IMR-90 (cell line): Measurements from ENCODE around the gene PPP1R12C. TPM values are rescaled to one million over a fixed set of nuclear protein-coding genes. Genes with fewer than 3 reads are reported as not detected.

Experiments
- ATAC-seq: fragments of 200-7000 bp; cut with Tn5 transposase; 2 replicates; pipeline ENCODE4 v1.9.1; 2020; ENCODE audit warnings: low read depth, mild to moderate bottlenecking, moderate library complexity
- BruUV-seq: library from RNA; stranded (reverse); fragments of 400-500 nt; replicated peaks from 2 replicates; lab custom pipeline; 2021; lab: Mats Ljungman, UMichigan
- CTCF ChIA-PET: fragments of 300-600 bp; formaldehyde crosslinking; extraction: SDS; loops from one replicate; lab custom pipeline; 2021; ENCODE audit warnings: antibody characterized with exemption; lab: Yijun Ruan, JAX
- POLR2A ChIA-PET: fragments of 300-600 bp; sonication (Branson Sonifier 250); formaldehyde crosslinking; loops from one replicate; lab custom pipeline; 2022; ENCODE audit warnings: antibody characterized with exemption; ENCODE audit not compliant: unreplicated experiment; lab: Charles Lee
- DNase-seq: peaks from one replicate; pipeline ENCODE4 v3.0.0; 2013
- H2AFZ ChIP-seq: replicated peaks from 2 replicates; pipeline ENCODE3; 2013; ENCODE audit warnings: low read length, mild to moderate bottlenecking; ENCODE audit not compliant: poor library complexity
- H2AK5ac ChIP-seq: 2 replicates; pipeline ENCODE4 v1.6.1; 2013; ENCODE audit warnings: low read depth, low read length, inconsistent platforms
- H2AK9ac ChIP-seq: replicated peaks from 2 replicates; pipeline ENCODE3; 2013; ENCODE audit warnings: mild to moderate bottlenecking, low read depth, low read length, moderate library complexity; ENCODE audit not compliant: poor library complexity
- H2BK120ac ChIP-seq: 2 replicates; pipeline ENCODE4 v1.6.1; 2013; ENCODE audit warnings: low read depth, low read length, inconsistent platforms
- H2BK15ac ChIP-seq: 3 replicates; pipeline ENCODE4 v1.6.1; 2013; ENCODE audit warnings: low read depth, low read length, inconsistent platforms
- H2BK20ac ChIP-seq: 2 replicates; pipeline ENCODE4 v1.6.1; 2013; ENCODE audit warnings: low read depth, mild to moderate bottlenecking, inconsistent platforms, low read length, moderate library complexity
- H2BK5ac ChIP-seq: 2 replicates; pipeline ENCODE4 v1.6.1; 2013; ENCODE audit warnings: mild to moderate bottlenecking, low read depth, low read length, inconsistent platforms; ENCODE audit not compliant: poor library complexity, severe bottlenecking
- H3K14ac ChIP-seq: replicated peaks from 2 replicates; pipeline ENCODE4 v1.6.1; 2013; ENCODE audit warnings: low read depth, low read length, inconsistent platforms
- H3K18ac ChIP-seq: 2 replicates; pipeline ENCODE4 v1.6.1; 2013; ENCODE audit warnings: low read depth, low read length, control low read depth
- H3K23ac ChIP-seq: 2 replicates; pipeline ENCODE4 v1.6.1; 2013; ENCODE audit warnings: low read depth, low read length, inconsistent platforms
- H3K27ac ChIP-seq: 2 replicates; pipeline ENCODE4 v1.5.1; 2013; ENCODE audit warnings: mild to moderate bottlenecking, control low read depth, low read length; ENCODE audit not compliant: insufficient read depth
- H3K27me3 ChIP-seq: 2 replicates; pipeline ENCODE4 v1.6.1; 2013; ENCODE audit warnings: low read length; ENCODE audit not compliant: control insufficient read depth, insufficient read depth
- H3K36me3 ChIP-seq: 2 replicates; pipeline ENCODE4 v1.6.1; 2013; ENCODE audit warnings: low read length, mixed read lengths; ENCODE audit not compliant: control insufficient read depth, insufficient read depth
- H3K4ac ChIP-seq: 2 replicates; pipeline ENCODE4 v1.6.1; 2013; ENCODE audit warnings: low read depth, low read length, inconsistent platforms
- H3K4me1 ChIP-seq: 2 replicates; pipeline ENCODE4 v1.6.1; 2013; ENCODE audit warnings: low read length, mixed read lengths; ENCODE audit not compliant: control insufficient read depth, insufficient read depth
- H3K4me2 ChIP-seq: 2 replicates; pipeline ENCODE4 v1.6.1; 2013; ENCODE audit warnings: low read depth, mild to moderate bottlenecking, control low read depth, low read length, moderate library complexity
- H3K4me3 ChIP-seq: 2 replicates; pipeline ENCODE4 v1.5.1; 2013; ENCODE audit warnings: low read depth, mild to moderate bottlenecking, control low read depth, low read length, moderate library complexity; ENCODE audit not compliant: insufficient read depth
- H3K56ac ChIP-seq: 2 replicates; pipeline ENCODE4 v1.6.1; 2013; ENCODE audit warnings: low read length, inconsistent platforms; ENCODE audit not compliant: insufficient read depth; ENCODE audit errors: extremely low read depth
- H3K79me1 ChIP-seq, 2 experiments: 2 replicates each; pipeline ENCODE4 v1.6.1; 2013; ENCODE audit warnings: low read length in 2 of 2, inconsistent platforms in 1 of 2, low read depth in 1 of 2
- H3K9ac ChIP-seq: 2 replicates; pipeline ENCODE4 v1.6.1; 2013; ENCODE audit warnings: low read depth, low read length, control low read depth
- H3K9me1 ChIP-seq: 2 replicates; pipeline ENCODE4 v1.6.1; 2013; ENCODE audit warnings: low read length, inconsistent platforms; ENCODE audit not compliant: insufficient read depth
- H3K9me3 ChIP-seq: 2 replicates; pipeline ENCODE4 v1.6.1; 2013; ENCODE audit warnings: low read length; ENCODE audit not compliant: control insufficient read depth, insufficient read depth
- H4K20me1 ChIP-seq: 2 replicates; pipeline ENCODE4 v1.6.1; 2013; ENCODE audit warnings: low read length, inconsistent platforms; ENCODE audit not compliant: insufficient read depth
- H4K5ac ChIP-seq: 2 replicates; pipeline ENCODE4 v1.6.1; 2013; ENCODE audit warnings: mild to moderate bottlenecking, low read depth, low read length, control low read depth
- H4K8ac ChIP-seq, 2 experiments: 2 replicates each; pipeline ENCODE4 v1.6.1; 2013; ENCODE audit warnings: low read depth in 2 of 2, low read length in 2 of 2, control low read depth in 1 of 2, inconsistent platforms in 1 of 2
- H4K91ac ChIP-seq: 2 replicates; pipeline ENCODE4 v1.6.1; 2013; ENCODE audit warnings: low read depth, low read length, inconsistent platforms; ENCODE audit not compliant: insufficient read depth
- BHLHE40 ChIP-seq: fragments of 150-350 bp; IDR thresholded peaks from 2 replicates; pipeline ENCODE4 v1.6.1; 2016; ENCODE audit warnings: mild to moderate bottlenecking, low read depth, low read length
- CHD1 ChIP-seq: IDR thresholded peaks from 2 replicates; pipeline ENCODE4 v1.6.1; 2012; ENCODE audit warnings: low read depth, low read length, improper control_type of control experiment
- MAFK ChIP-seq: IDR thresholded peaks from 2 replicates; pipeline ENCODE4 v1.6.1; 2012; ENCODE audit warnings: low read depth, low read length, improper control_type of control experiment
- MAZ ChIP-seq: IDR thresholded peaks from 2 replicates; pipeline ENCODE4 v1.6.1; 2012; ENCODE audit warnings: low read depth, mild to moderate bottlenecking, low read length, improper control_type of control experiment, moderate library complexity, borderline replicate concordance
- RCOR1 ChIP-seq: IDR thresholded peaks from 2 replicates; pipeline ENCODE4 v1.6.1; 2012; ENCODE audit warnings: mild to moderate bottlenecking, low read length, improper control_type of control experiment; ENCODE audit not compliant: insufficient replicate concordance
- SMC3 ChIP-seq: fragments of 150-350 bp; IDR thresholded peaks from 2 replicates; pipeline ENCODE4 v1.6.1; 2016; ENCODE audit warnings: low read depth, mild to moderate bottlenecking, antibody characterized with exemption, low read length, moderate library complexity
- WGBS, 2 experiments: methylation state at CpG; one replicate each; pipeline versions ENCODE4 v1.1.5 to v1.1.7; 2013; ENCODE audit warnings: missing lambda C conversion rate in 2 of 2; ENCODE audit not compliant: insufficient read length in 1 of 2; ENCODE audit errors: extremely low coverage in 2 of 2; 5-methylcytosine and 5-hydroxymethylcytosine counted together
- dilution Hi-C: fragments of 300-500 bp; cut with HindIII; formaldehyde crosslinking; loops from one replicate; pipeline ENCODE4 v1.14.3; 2018; ENCODE audit warnings: low sequenced_read_pairs; ENCODE audit not compliant: unreplicated experiment
- in situ Hi-C: fragments of 300-500 bp; cut with MboI; formaldehyde crosslinking; loops from 3 replicates; pipeline ENCODE4 v1.14.3; 2019; ENCODE audit warnings: low sequenced_read_pairs, inconsistent platforms, mixed read lengths
- intact Hi-C: fragments of 100-400 bp; cut with micrococcal nuclease; formaldehyde crosslinking; loops from 2 replicates; pipeline ENCODE4 v1.10.0; 2022
- polyA plus RNA-seq, 3 experiments: library from polyadenylated mRNA; depleted of rRNA; stranded (reverse); fragments of >200 nt; gene quantifications; 2 replicates each; pipeline ENCODE4 v1.2.3, GENCODE V29; 2012; ENCODE audit warnings: low replicate concordance in 1 of 3
- total RNA-seq: library from RNA; depleted of rRNA; stranded (reverse); fragments of >200 nt; gene quantifications from 2 replicates; pipeline ENCODE4 v1.2.3, GENCODE V29; 2012
- TF ChIP-seq, protein P1 (sequence below): fragments of 150-350 bp; IDR thresholded peaks from 2 replicates; pipeline ENCODE4 v1.6.1; 2017; ENCODE audit warnings: mild to moderate bottlenecking, antibody characterized with exemption, low read length, low read depth

The PPP1R12C gene
- total and polyA plus RNA-seq, 2 of the 4 experiments (the other 2 are of a cell fraction): 21.5 to 81.4 TPM

DNA sequence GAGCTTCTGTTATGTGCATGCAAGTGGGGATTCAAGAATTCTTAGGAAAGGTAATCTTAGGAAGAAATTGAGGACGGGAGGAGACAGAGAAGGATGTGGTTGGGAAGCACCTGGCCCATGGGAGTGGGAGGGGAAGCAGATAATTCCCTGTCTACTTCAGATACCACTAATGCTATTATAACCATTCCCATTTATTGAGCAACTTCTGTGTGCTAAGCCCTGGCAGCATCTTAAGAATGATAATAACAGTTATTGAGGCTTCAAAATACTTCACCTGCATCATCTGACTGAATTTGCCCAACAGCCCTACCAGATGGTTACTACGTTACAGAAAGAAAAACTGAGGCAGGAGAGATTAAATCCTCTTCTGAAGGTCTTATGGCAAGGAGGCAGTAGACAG, 40.3 kb downstream of the PPP1R12C start:
- H2BK20ac ChIP-seq: no peak overlapping the region
- H4K5ac ChIP-seq: no peak overlapping the region
- no peak overlapping the region for H3K4me3 ChIP-seq
- H3K4ac ChIP-seq: no peak overlapping the region
- H3K27ac ChIP-seq: no peak overlapping the region
- H3K4me1 ChIP-seq: peaks cover 10% of the 10 kb centered on the region; the same call in 1 of the 2 replicates
- no peak overlapping the region for H2AK9ac ChIP-seq
- no peak overlapping the region for H3K9ac ChIP-seq
- H2BK120ac ChIP-seq: no peak overlapping the region
- no peak overlapping the region for H4K91ac ChIP-seq
- no peak overlapping the region for H4K8ac ChIP-seq
- WGBS, 2 experiments: no CpG with 5 or more reads among the region's 2 CpGs
- no peak overlapping the region for H3K4me2 ChIP-seq
- H2AK5ac ChIP-seq: no peak overlapping the region
- intact Hi-C loops: no loop called here
- DNase-seq (no peak), ATAC-seq (no peak)
- H2BK15ac ChIP-seq: no peak overlapping the region
- in situ Hi-C loops: no loop called here
- peaks cover 45% of the 10 kb centered on the region for H3K27me3 ChIP-seq
- no peak overlapping the region for H3K18ac ChIP-seq
- peaks cover 4% of the 10 kb centered on the region; the same call in 1 of the 2 replicates for H3K9me1 ChIP-seq
- H3K36me3 ChIP-seq: no peaks in the 10 kb centered on the region
- TF ChIP-seq, protein P1, sequence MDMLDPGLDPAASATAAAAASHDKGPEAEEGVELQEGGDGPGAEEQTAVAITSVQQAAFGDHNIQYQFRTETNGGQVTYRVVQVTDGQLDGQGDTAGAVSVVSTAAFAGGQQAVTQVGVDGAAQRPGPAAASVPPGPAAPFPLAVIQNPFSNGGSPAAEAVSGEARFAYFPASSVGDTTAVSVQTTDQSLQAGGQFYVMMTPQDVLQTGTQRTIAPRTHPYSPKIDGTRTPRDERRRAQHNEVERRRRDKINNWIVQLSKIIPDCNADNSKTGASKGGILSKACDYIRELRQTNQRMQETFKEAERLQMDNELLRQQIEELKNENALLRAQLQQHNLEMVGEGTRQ: no peak
- no peak for TF ChIP-seq MAFK
- TF ChIP-seq MAZ: no peak
- no peak for TF ChIP-seq BHLHE40
- TF ChIP-seq SMC3: no peak
- TF ChIP-seq RCOR1: no peak
- no peak for TF ChIP-seq CHD1
- no peak overlapping the region for H2AFZ ChIP-seq
- H4K20me1 ChIP-seq: no peaks in the 10 kb centered on the region
- dilution Hi-C loops: no loop called here
- peaks cover 4% of the 10 kb centered on the region; the same call in 1 of the 2 replicates for H3K9me3 ChIP-seq
- ChIA-PET CTCF (no interaction called here), POLR2A (no interaction called here)
- H3K79me1 ChIP-seq: no peaks in the 10 kb centered on the region
- H3K56ac ChIP-seq: no peak overlapping the region
- no peak overlapping the region for H3K14ac ChIP-seq
- no peak overlapping the region for H2BK5ac ChIP-seq
- H3K23ac ChIP-seq: no peak overlapping the region
- no TSS peak for BruUV-seq
